D721Med (cell line): ENCODE data around the gene FLT4.

Experiments used
- DNase-seq: peaks from one replicate; pipeline ENCODE4 v3.0.0; 2011; ENCODE audit warnings: low spot score; ENCODE audit not compliant: insufficient read length
- FAIRE-seq: peaks from 2 replicates; lab custom pipeline; 2011; peaks lifted over from hg19 to GRCh38; lab: Jason Lieb, UNC
- TF ChIP-seq, protein P1 (sequence below): IDR thresholded peaks from 2 replicates; pipeline ENCODE4 v1.5.1; 2012; ENCODE audit warnings: mild to moderate bottlenecking, control low read depth; ENCODE audit not compliant: insufficient read depth; ENCODE audit errors: missing control alignments

Gene FLT4

DNA sequence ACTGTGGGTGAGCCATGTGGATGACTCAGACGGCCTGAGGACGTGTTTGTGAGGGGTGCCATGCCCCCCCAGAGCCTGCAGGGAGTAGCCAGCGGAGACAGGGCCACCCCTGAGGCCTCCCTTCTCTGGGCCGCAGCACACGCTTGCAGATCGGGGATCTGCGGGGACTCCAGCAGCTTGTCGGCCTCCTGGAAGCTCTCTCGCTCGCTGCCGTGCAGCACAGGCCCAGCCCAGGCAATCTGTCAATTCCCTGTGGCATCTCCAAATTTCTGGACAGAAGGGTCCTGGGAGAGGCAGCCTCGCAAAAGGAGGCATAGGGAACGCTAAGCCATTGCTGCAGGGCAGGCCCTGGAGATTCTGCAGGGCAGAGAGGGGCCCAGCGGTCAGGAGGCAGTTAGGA is 21.2 kb downstream of the FLT4 start:
- TF ChIP-seq, protein P1, sequence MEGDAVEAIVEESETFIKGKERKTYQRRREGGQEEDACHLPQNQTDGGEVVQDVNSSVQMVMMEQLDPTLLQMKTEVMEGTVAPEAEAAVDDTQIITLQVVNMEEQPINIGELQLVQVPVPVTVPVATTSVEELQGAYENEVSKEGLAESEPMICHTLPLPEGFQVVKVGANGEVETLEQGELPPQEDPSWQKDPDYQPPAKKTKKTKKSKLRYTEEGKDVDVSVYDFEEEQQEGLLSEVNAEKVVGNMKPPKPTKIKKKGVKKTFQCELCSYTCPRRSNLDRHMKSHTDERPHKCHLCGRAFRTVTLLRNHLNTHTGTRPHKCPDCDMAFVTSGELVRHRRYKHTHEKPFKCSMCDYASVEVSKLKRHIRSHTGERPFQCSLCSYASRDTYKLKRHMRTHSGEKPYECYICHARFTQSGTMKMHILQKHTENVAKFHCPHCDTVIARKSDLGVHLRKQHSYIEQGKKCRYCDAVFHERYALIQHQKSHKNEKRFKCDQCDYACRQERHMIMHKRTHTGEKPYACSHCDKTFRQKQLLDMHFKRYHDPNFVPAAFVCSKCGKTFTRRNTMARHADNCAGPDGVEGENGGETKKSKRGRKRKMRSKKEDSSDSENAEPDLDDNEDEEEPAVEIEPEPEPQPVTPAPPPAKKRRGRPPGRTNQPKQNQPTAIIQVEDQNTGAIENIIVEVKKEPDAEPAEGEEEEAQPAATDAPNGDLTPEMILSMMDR: no peak
- DNase-seq: no peak
- FAIRE-seq: no peak

DNA sequence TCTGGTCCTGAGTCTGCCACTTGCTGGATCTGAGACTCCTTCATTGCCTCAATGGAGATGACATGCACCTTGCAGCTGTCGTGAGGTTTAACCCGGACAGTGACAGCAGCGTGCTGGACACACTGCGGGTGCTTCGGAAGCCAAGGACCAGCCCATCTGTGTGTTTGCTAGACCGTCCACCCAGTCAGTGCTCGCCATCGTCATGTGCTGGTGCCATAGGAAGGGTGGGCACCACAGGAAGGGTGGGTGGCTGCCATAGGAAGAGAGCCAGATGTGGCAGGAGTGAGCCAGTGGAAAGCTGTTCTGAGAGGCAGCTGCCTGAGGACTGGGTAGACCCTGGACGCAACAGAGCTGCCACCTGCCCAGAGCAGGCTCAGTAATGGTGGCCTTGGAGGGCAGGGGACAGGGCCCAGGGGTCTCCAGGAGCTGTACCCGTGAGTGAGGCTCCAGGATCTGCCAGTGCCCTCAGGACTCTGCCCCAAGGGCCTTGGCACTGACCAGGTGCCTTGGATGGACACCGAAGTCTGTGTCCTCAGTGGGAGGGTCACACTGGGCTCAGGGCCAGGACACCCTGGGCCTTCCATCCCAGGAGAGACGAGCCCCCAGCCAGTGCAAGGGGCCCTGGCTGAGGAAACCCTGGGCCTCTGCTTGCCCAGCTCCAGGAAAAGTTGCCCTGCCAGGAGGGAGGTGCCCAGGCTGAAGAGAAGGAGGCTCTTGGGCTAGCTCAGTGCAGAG is 21.8 kb downstream of the FLT4 start:
- no peak for FAIRE-seq
- TF ChIP-seq, protein P1: no peak
- no peak for DNase-seq

DNA sequence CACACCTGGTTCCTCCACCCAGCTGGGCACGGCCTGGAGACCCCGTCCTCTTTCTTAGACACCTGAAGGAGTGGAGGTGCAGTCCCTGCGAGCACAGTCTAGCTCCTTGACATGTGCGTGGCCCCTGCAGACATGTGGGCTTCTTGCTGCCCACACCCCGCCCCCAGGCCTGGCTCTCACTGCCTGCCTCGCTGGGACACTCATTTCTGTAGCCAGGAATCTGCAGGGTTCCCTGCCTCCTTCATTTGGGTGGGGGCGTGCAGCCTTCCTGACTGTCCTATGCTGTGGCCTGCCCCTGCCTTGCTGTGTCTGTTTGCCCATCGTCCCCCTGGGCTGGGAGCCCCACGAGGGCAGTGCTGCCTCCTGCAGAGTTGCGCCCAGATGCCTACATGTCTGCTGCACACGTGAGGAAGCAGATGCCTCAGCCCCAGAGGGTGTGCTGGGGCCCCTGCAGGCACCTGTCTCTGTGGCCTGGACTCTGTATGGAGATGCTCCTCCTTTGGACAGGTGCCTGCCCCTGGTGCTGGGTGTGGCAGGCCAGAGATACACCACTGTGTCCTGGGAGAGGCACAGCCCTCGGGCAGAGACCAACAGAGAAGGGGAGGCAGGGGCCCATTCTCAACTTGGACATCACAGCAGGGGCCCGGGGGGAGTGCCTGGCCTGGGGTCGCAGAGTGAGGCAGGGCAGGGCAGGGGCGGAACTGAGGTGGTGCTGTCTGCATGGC is 22.6 kb downstream of the FLT4 start:
- TF ChIP-seq, protein P1: no peak
- FAIRE-seq (no peak), DNase-seq (no peak)

DNA sequence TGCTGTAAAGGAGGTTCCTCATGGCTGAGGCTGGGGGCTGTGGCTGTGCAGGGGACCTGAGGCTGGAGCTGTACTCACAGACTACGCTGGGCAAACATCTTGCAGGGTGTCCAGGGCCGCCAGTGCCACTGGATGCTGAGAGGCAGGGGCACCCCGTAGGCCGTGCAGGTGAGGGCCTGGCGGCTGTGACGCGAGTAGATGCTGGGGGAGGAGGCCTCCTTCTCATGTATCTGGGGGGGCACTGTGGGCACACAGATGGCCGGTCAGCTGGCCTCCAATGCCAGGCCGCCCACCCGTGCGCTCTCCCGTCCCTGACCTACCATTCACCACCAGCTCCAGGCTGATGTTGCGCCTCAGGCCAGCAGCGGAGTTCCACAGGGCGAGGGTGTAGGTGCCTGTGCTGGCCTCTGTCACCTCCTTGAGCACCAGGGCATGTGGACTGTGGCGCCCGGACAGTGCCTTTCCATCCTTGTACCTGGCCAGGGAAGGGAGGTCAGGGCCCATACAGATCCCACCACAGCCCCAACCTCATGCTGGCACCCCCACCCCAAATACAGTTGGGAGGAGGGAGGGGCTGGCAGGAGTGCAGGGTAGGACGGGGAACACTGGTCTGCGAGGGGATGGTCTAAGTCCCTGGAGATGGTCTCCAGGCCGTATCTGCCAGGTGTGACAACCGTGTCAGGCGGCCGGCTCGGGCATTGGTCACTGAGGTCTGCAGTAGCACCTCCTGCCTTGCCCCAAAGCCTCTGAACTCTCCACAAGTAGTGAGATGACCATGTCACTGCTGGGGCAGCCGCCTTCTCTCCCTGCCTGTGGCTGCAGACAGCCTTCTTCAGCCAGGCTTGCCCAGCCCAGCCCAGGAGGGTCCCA is 23.4 kb downstream of the FLT4 start:
- no peak for FAIRE-seq
- no peak for DNase-seq
- TF ChIP-seq, protein P1: no peak

DNA sequence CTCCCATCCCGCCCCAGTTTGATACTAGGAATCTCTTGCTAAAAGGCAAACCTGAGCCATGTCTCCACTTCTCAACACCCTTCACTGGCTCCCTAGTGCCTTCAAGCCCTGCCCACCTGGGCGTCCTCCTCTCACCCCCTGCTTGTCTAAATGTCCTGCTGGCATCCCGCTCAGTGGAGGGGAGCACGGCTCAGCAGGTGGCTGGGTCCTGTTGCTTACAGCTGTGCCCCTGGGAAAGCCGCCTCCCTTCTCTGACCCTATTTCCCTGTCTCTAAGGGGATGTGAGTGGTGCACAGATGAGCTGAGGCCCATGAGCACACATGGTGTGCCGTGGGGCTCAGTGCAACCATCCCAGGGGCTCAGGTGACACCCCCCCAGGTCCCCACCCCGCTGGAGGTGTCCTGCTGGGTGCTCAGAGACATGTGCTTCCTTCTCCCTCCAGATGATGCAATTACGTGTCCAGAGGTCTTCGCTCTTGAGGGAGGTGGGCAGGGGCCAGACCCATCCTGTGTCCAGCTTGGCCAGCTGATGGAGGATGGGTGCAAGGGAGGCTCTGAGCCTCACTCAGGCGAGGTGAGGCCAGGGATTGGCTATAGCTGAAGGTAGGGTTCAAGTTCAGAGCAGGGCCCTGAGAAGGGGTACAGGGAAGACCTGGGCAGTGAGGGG is 24.1 kb downstream of the FLT4 start:
- FAIRE-seq: no peak
- TF ChIP-seq, protein P1: no peak
- DNase-seq: no peak

DNA sequence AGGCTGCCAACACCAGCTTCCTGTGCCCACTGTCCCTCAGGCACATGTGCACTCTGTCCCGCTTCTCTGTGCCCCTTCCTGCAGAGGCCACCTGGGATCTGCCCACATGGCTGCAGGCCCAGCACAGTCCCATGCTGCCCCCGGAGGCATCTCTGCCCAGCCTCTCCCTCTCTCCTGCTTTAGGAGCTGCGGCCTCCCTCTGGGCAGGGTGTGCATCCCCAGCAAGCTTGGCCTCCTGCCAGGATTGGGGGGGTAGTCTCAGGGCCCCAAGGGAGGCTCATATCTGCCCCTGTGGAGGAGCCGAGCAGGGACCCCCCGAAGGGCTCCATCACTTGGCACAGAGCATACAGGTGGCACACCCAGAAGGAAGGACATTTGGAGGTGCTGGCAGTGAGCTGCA is 24.8 kb downstream of the FLT4 start:
- DNase-seq: no peak
- no peak for FAIRE-seq
- TF ChIP-seq, protein P1: no peak
